Motor neuron (in vitro differentiated cells): ENCODE results near the gene SPAG4. TPM values are rescaled to one million over a fixed set of nuclear protein-coding genes. Genes with fewer than 3 reads are reported as not detected.

Experiments
- ATAC-seq, 8 experiments: fragments of 200-7000 bp; cut with Tn5 transposase; replicated peaks in 6 of 8; 2 replicates each; pipeline ENCODE4 v1.8.0; 2021; ENCODE audit warnings: mild to moderate bottlenecking in 8 of 8, moderate library complexity in 8 of 8
- H3K27ac ChIP-seq, 2 donors: fragments of 250-450 bp; sonication (Bioruptor Pico); 2 replicates each; pipeline ENCODE4 v1.9.0; 2021; ENCODE audit warnings: antibody characterized with exemption in 2 of 2, mild to moderate bottlenecking in 2 of 2, moderate library complexity in 1 of 2
- H3K4me1 ChIP-seq, 2 donors: fragments of 250-450 bp; sonication (Bioruptor Pico); replicated peaks in 1 of 2; 2 replicates each; pipeline ENCODE4 v1.6.1; 2021; ENCODE audit warnings: antibody characterized with exemption in 2 of 2, mild to moderate bottlenecking in 2 of 2, moderate library complexity in 1 of 2
- H3K4me3 ChIP-seq, 5 donors: fragments of 250-450 bp; sonication (Bioruptor Pico); 2 replicates each; pipeline ENCODE4 v1.9.0; 2021; ENCODE audit warnings: antibody characterized with exemption in 5 of 5, mild to moderate bottlenecking in 5 of 5, moderate library complexity in 4 of 5
- WGBS, 10 experiments: fragments of 450-650 bp; shearing (Covaris generic); methylation state at CpG; one replicate each; pipeline ENCODE4 v1.0.0; 2022; 5-methylcytosine and 5-hydroxymethylcytosine counted together
- in situ Hi-C, 9 experiments: fragments of 400-800 bp; cut with MboI; loops; one replicate each; pipeline ENCODE4 v1.15.0; 2021; ENCODE audit warnings: low sequenced_read_pairs in 9 of 9, low pct_unique_long_range_greater_than_20kb in 2 of 9; ENCODE audit not compliant: unreplicated experiment in 9 of 9
- total RNA-seq, 8 experiments: library from RNA; unstranded; fragments of 300-600 nt; gene quantifications; 2 replicates each; pipeline versions ENCODE4 v1.2.3 to v1.2.4, GENCODE V29; 2022

Gene SPAG4
- total RNA-seq, 8 experiments from 2014 or later, result 0.36 to 10.5 (median 4.3) TPM

- Histone ChIP-seq H3K4me3 (no peak overlapping the region), H3K27ac (no peak overlapping the region), H3K4me1 (peaks cover 12 to 31% of the 10 kb centered on the region in 2 donors)
- in situ Hi-C loops, result no loop called here
- no peak for ATAC-seq
- 83 to 100% (median 95%) methylated on average over 1 to 8 of the region's 10 CpGs; no CpG with 5 or more reads in 2 of the 10 experiments for WGBS, 10 experiments
Observed at GRCh38 chr20:35660122-35660937, 44.7 kb downstream of the SPAG4 start.

GRCh38 chr20:35661053-35661452 is 45.4 kb downstream of the SPAG4 start:
- H3K27ac ChIP-seq, result no peak overlapping the region
- in situ Hi-C loops, result no loop called here
- no peak for ATAC-seq

GRCh38 chr20:35661908-35662307 is 46.3 kb downstream of the SPAG4 start:
- Histone ChIP-seq H3K4me1 (peaks cover 12 to 31% of the 10 kb centered on the region in 2 donors), H3K4me3 (peak overlapping the region in 3 of 5 donors; percentile 68 to 84 (median 72)), H3K27ac (no peak overlapping the region)
- ATAC-seq, result no peak
- in situ Hi-C loops, result no loop called here
- 0 to 92% (median 65%) methylated on average over 1 to 3 of the region's 3 CpGs; no CpG with 5 or more reads in 1 of the 10 experiments for WGBS, 10 experiments

More at GRCh38 chr20:35661053-35661452, 45.4 kb downstream of the SPAG4 start:
- WGBS, 10 experiments, result 73 to 100% (median 89%) methylated on average over 1 to 2 of the region's 2 CpGs; no CpG with 5 or more reads in 3 of the 10 experiments
- Histone ChIP-seq H3K4me3 (no peak overlapping the region), H3K4me1 (peaks cover 12 to 31% of the 10 kb centered on the region in 2 donors)

GRCh38 chr20:35662551-35662950 is 46.9 kb downstream of the SPAG4 start:
- 0 to 30% (median 16%) methylated on average over 2 of the region's 2 CpGs; no CpG with 5 or more reads in 4 of the 10 experiments for WGBS, 10 experiments
- H3K27ac ChIP-seq, result no peak overlapping the region
- H3K4me1 ChIP-seq, result peaks cover 12 to 31% of the 10 kb centered on the region in 2 donors
- in situ Hi-C loops, result no loop called here
- H3K4me3 ChIP-seq, result peak overlapping the region; percentile 68 to 95 (median 72)
- ATAC-seq, result no peak

GRCh38 chr20:35663516-35664465 is 48.2 kb downstream of the SPAG4 start:
- Histone ChIP-seq H3K4me1 (peaks cover 12 to 31% of the 10 kb centered on the region in 2 donors), H3K27ac (peak overlapping the region; percentile 95 to 98), H3K4me3 (peak overlapping the region; percentile 68 to 95 (median 72))
- in situ Hi-C loops, result no loop called here
- 0 to 17% (median 0%) methylated on average over 1 to 15 of the region's 28 CpGs; no CpG with 5 or more reads in 1 of the 10 experiments for WGBS, 10 experiments
- ATAC-seq, result peak; percentile 14 to 46 (median 40)

GRCh38 chr20:35664466-35665206 is 49.0 kb downstream of the SPAG4 start, which contains the start of the genes CPNE1 and RBM12:
TSS of gene CPNE1 (minus strand) at chr20:35664900. CDS start at chr20:35632923, 31,977 bp downstream.
TSS of gene RBM12 (minus strand) at chr20:35664900. CDS start at chr20:35655322, 9,578 bp downstream.
- Histone ChIP-seq H3K4me1 (peaks cover 9 to 28% of the 10 kb centered on the region in 2 donors), H3K4me3 (peak within 1 kb of the TSS; percentile 68 to 95 (median 72)), H3K27ac (peak within 1 kb of the TSS; percentile 95 to 98)
- in situ Hi-C loops, result no loop called here
- WGBS, 10 experiments, result 0 to 2% (median 0%) methylated on average over 1 to 13 of the region's 61 CpGs; no CpG with 5 or more reads in 6 of the 10 experiments
- ATAC-seq, result peak; percentile 85 to 93 (median 90)

- ATAC-seq, result no peak
Observed at GRCh38 chr20:35665949-35666288, 50.3 kb downstream of the SPAG4 start.

GRCh38 chr20:35669221-35669620 is 53.6 kb downstream of the SPAG4 start:
- Histone ChIP-seq H3K4me3 (no peak overlapping the region), H3K27ac (no peak overlapping the region), H3K4me1 (peaks cover 3% of the 10 kb centered on the region in 2 donors)
- in situ Hi-C loops, result no loop called here
- ATAC-seq, result no peak
- WGBS, 10 experiments, result 69 to 100% (median 100%) methylated on average over 1 to 4 of the region's 5 CpGs; no CpG with 5 or more reads in 3 of the 10 experiments

More at GRCh38 chr20:35665949-35666288, 50.3 kb downstream of the SPAG4 start:
- in situ Hi-C loops, result no loop called here
- H3K27ac ChIP-seq, result no peak overlapping the region
- 94 to 100% (median 97%) methylated on average over 4 to 14 of the region's 17 CpGs; no CpG with 5 or more reads in 2 of the 10 experiments for WGBS, 10 experiments
- H3K4me1 ChIP-seq, result peaks cover 9 to 25% of the 10 kb centered on the region in 2 donors
- no peak overlapping the region for H3K4me3 ChIP-seq

GRCh38 chr20:35669681-35670080 is 54.1 kb downstream of the SPAG4 start:
- Histone ChIP-seq H3K4me3 (no peak overlapping the region), H3K27ac (no peak overlapping the region), H3K4me1 (peaks cover 3% of the 10 kb centered on the region in 2 donors)
- WGBS, 10 experiments, result 20 to 86% (median 75%) methylated on average over 1 of the region's 1 CpG; no CpG with 5 or more reads in 4 of the 10 experiments
- in situ Hi-C loops, result no loop called here
- ATAC-seq, result no peak

Other genes with a start within 250 kb of the SPAG4 start
- 10 to 100 TPM; 24.9 to 79.8 (median 39.2) TPM for gene UQCC1, start 203.9 kb upstream of the SPAG4 start, total RNA-seq
- gene GDF5, start 177.6 kb upstream of the SPAG4 start, total RNA-seq, result 1 to 10 TPM in 1 of 8 experiments, under 1 TPM in 7; 0.13 to 5.1 (median 0.26) TPM
- gene CEP250, start 160.2 kb upstream of the SPAG4 start, total RNA-seq, result 10 to 100 TPM; 11.7 to 31.7 (median 28.5) TPM
- gene C20orf173, start 86.2 kb upstream of the SPAG4 start, total RNA-seq, result under 1 TPM in 1 of 8 experiments, not detected in 7; 0.31 TPM
- gene ERGIC3, start 73.8 kb upstream of the SPAG4 start, total RNA-seq, result 100 to 1,000 TPM; 148 to 328 (median 266) TPM
- 100 to 1,000 TPM in 7 of 8 experiments, 10 to 100 TPM in 1; 88.8 to 205 (median 124) TPM for gene CPNE1, start 49.1 kb downstream of the SPAG4 start, total RNA-seq
- 10 to 100 TPM; 33.1 to 98.0 (median 51.1) TPM for gene RBM12, start 49.1 kb downstream of the SPAG4 start, total RNA-seq
- 10 to 100 TPM; 11.1 to 37.2 (median 17.7) TPM for gene NFS1, start 83.5 kb downstream of the SPAG4 start, total RNA-seq
- 100 to 1,000 TPM; 178 to 374 (median 295) TPM for gene ROMO1, start 83.6 kb downstream of the SPAG4 start, total RNA-seq
- 100 to 1,000 TPM; 254 to 567 (median 319) TPM for gene RBM39, start 126.4 kb downstream of the SPAG4 start, total RNA-seq
- 10 to 100 TPM; 15.4 to 53.7 (median 31.5) TPM for gene PHF20, start 156.2 kb downstream of the SPAG4 start, total RNA-seq